Body of pancreas (tissue), 4 donors: ENCODE data around the gene PYGO2.

Experiments
- POLR2A ChIP-seq, 3 donors: fragments of 450-650 bp; IDR thresholded peaks; one replicate each; pipeline ENCODE4 v1.6.1; 2016; ENCODE audit warnings: antibody characterized with exemption in 3 of 3, mild to moderate bottlenecking in 2 of 3
- TF ChIP-seq, protein P1 (sequence below), 7 experiments: fragments of 450-650 bp in 4 of 7; fragments of 200-600 bp in 3 of 7; sonication (generic) in 3 of 7; IDR thresholded peaks; one replicate each; pipeline ENCODE4 v1.5.1; 2016 to 2019; ENCODE audit warnings: antibody characterized with exemption in 7 of 7

- TF ChIP-seq, protein P1, sequence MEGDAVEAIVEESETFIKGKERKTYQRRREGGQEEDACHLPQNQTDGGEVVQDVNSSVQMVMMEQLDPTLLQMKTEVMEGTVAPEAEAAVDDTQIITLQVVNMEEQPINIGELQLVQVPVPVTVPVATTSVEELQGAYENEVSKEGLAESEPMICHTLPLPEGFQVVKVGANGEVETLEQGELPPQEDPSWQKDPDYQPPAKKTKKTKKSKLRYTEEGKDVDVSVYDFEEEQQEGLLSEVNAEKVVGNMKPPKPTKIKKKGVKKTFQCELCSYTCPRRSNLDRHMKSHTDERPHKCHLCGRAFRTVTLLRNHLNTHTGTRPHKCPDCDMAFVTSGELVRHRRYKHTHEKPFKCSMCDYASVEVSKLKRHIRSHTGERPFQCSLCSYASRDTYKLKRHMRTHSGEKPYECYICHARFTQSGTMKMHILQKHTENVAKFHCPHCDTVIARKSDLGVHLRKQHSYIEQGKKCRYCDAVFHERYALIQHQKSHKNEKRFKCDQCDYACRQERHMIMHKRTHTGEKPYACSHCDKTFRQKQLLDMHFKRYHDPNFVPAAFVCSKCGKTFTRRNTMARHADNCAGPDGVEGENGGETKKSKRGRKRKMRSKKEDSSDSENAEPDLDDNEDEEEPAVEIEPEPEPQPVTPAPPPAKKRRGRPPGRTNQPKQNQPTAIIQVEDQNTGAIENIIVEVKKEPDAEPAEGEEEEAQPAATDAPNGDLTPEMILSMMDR (IDR thresholded peaks at IDR 0.05) = no peak
- TF ChIP-seq POLR2A (IDR thresholded peaks at IDR 0.05) = no peak
Measured at GRCh38 chr1:154945160-154945961, 16.2 kb downstream of the PYGO2 start.
